Heart left ventricle (tissue), 16 donors: Measurements from ENCODE around the gene RAB5A. TPM values are rescaled to one million over a fixed set of nuclear protein-coding genes. Genes with fewer than 3 reads are reported as not detected.

Experiments
- ATAC-seq, 4 donors: fragments of 200-7000 bp; cut with Tn5 transposase; one replicate each; pipeline ENCODE4 v1.9.1; 2020 to 2022; ENCODE audit warnings: moderate library complexity in 4 of 4, mild to moderate bottlenecking in 3 of 4, moderate number of reproducible peaks in 1 of 4
- DNase-seq, 5 donors: peaks; one replicate each; pipeline ENCODE4 v3.0.0-alpha.2; 2020
- H3K27ac ChIP-seq, 12 donors: fragments of 200-600 bp; sonication (generic) in 4 of 12; one replicate each; pipeline versions ENCODE4 v1.5.0 to v1.8.0; 2016 to 2022; ENCODE audit warnings: mild to moderate bottlenecking in 2 of 12
- H3K27me3 ChIP-seq, 9 donors: fragments of 200-600 bp; sonication (generic) in 2 of 9; one replicate each; pipeline versions ENCODE4 v1.5.1 to v1.8.0; 2016 to 2022; ENCODE audit warnings: mild to moderate bottlenecking in 3 of 9
- H3K36me3 ChIP-seq, 9 donors: fragments of 200-600 bp; sonication (generic) in 2 of 9; one replicate each; pipeline versions ENCODE4 v1.5.0 to v1.8.0; 2018 to 2022; ENCODE audit warnings: mild to moderate bottlenecking in 2 of 9
- H3K4me1 ChIP-seq, 12 donors: fragments of 200-600 bp; sonication (generic) in 4 of 12; one replicate each; pipeline versions ENCODE4 v1.5.0 to v1.8.0; 2016 to 2022; ENCODE audit warnings: mild to moderate bottlenecking in 3 of 12
- H3K4me3 ChIP-seq, 12 donors: fragments of 200-600 bp; sonication (generic) in 4 of 12; one replicate each; pipeline versions ENCODE4 v1.5.0 to v1.8.0; 2017 to 2022; ENCODE audit warnings: mild to moderate bottlenecking in 9 of 12, moderate library complexity in 4 of 12
- H3K9me3 ChIP-seq, 12 donors: fragments of 200-600 bp; sonication (generic) in 4 of 12; one replicate each; pipeline versions ENCODE4 v1.5.0 to v1.8.0; 2016 to 2022; ENCODE audit warnings: mild to moderate bottlenecking in 1 of 12
- POLR2A ChIP-seq, 2 donors: fragments of 450-650 bp; IDR thresholded peaks; one replicate each; pipeline ENCODE4 v1.6.1; 2017; ENCODE audit warnings: antibody characterized with exemption in 2 of 2, mild to moderate bottlenecking in 2 of 2, moderate library complexity in 2 of 2
- WGBS, 4 donors: extraction: QIAGEN DNeasy Blood & Tissue Kit in 2 of 4; methylation state at CpG; one replicate each; pipeline versions ENCODE4 v1.1.5 to v1.1.7; 2013 to 2018; 5-methylcytosine and 5-hydroxymethylcytosine counted together
- intact Hi-C, 10 donors: fragments of 100-400 bp; cut with DNase I; formaldehyde crosslinking; loops; one replicate each; pipeline versions ENCODE4 v1.11.1 to v1.14.2; 2022
- polyA plus RNA-seq, 2 donors: library from polyadenylated mRNA; stranded (reverse); fragments of 200-250 nt; gene quantifications; one replicate each; pipeline ENCODE4 v1.2.3, GENCODE V29; 2013
- total RNA-seq, 9 donors: library from RNA; depleted of rRNA in 2 of 9; stranded (reverse); fragments of >200 nt in 2 of 9; fragmentation: NEBNext Ultra II Directional in 3 of 9; extraction: Animal tissue kit (Norgen Biotek cat#: 25700) in 3 of 9; gene quantifications; one replicate each; pipeline versions ENCODE4 v1.1.0 to v1.2.4, GENCODE V29; 2016 to 2023
- TF ChIP-seq, protein P1 (sequence below), 12 donors: fragments of 200-600 bp; sonication (generic) in 4 of 12; IDR thresholded peaks; one replicate each; pipeline versions ENCODE4 v1.5.0 to v1.8.0; 2018 to 2022; ENCODE audit warnings: antibody characterized with exemption in 12 of 12, mild to moderate bottlenecking in 5 of 12
- donor health status: ischemic (EF 13 %, LVEDD 7.1; RV severe dilation, severe dysfunction).
- donor health status: healthy with polysubstance abuse.
- donor health status: DM: no; HTN: yes; CAD: no.
- donor health status: DM: no; HTN: no; CAD: no.
- donor health status: ischemic (EF 25% LVEDD 6.9; RV normal size, moderate dysfunction).
- donor health status: ischemic (EF 25% LVEDD 5.7; RV mildly dilated, moderate dysfunction).
- donor health status: healthy.
- donor health status: DM: yes; HTN: yes; CAD: no.
- donor health status: ischemic (EF 35%, LVEDD 5.7; RV mildly dilated, moderate dysfunction).
- donor health status: nonischemic (EF 11% LVEDD 7.7; RV severe dilation, severe dysfunction).
- donor health status: DM: yes; HTN: yes; CAD: no.
- donor health status: PGD.
- donor health status: ischemic (EF 29% LVEDD 5.4; RV normal size, mild dysfunction).
- donor health status: nonischemic (EF 23%, LVEDD 6.1; RV moderate dilation, normal function).

The RAB5A gene
- total and polyA plus RNA-seq, 11 donors = 30.3 to 74.0 (median 61.4) TPM

DNA sequence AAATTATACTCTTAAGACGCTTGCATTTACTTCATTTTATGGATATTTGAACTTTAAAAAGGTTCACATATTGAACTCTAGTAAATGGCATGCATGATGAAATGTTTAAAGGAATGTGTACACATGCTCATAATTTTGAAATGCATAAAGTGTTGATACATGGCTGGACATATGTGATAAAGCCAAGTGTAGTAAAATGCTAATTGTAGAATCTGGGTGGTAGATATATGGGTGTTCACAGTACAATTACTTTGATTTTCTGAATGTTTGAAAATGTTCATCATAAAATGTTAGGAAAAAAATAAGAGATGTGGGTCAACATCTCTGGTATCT lies 8.6 kb upstream of the RAB5A start:
- H3K4me1 ChIP-seq = no peaks in the 10 kb centered on the region
- peaks cover 0 to 7% (median 0%) of the 10 kb centered on the region in 9 donors for H3K27me3 ChIP-seq
- H3K9me3 ChIP-seq = no peaks in the 10 kb centered on the region
- no peak for ATAC-seq
- intact Hi-C loops = no loop called here
- no peak for DNase-seq
- H3K4me3 ChIP-seq = no peak overlapping the region
- H3K27ac ChIP-seq = no peak overlapping the region
- TF ChIP-seq, protein P1, sequence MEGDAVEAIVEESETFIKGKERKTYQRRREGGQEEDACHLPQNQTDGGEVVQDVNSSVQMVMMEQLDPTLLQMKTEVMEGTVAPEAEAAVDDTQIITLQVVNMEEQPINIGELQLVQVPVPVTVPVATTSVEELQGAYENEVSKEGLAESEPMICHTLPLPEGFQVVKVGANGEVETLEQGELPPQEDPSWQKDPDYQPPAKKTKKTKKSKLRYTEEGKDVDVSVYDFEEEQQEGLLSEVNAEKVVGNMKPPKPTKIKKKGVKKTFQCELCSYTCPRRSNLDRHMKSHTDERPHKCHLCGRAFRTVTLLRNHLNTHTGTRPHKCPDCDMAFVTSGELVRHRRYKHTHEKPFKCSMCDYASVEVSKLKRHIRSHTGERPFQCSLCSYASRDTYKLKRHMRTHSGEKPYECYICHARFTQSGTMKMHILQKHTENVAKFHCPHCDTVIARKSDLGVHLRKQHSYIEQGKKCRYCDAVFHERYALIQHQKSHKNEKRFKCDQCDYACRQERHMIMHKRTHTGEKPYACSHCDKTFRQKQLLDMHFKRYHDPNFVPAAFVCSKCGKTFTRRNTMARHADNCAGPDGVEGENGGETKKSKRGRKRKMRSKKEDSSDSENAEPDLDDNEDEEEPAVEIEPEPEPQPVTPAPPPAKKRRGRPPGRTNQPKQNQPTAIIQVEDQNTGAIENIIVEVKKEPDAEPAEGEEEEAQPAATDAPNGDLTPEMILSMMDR (IDR thresholded peaks at IDR 0.05) = no peak
- TF ChIP-seq POLR2A (IDR thresholded peaks at IDR 0.05) = no peak
- H3K36me3 ChIP-seq = no peaks in the 10 kb centered on the region
- WGBS, 4 donors = 88 to 94% (median 91%) methylated on average over 1 of the region's 1 CpG

DNA sequence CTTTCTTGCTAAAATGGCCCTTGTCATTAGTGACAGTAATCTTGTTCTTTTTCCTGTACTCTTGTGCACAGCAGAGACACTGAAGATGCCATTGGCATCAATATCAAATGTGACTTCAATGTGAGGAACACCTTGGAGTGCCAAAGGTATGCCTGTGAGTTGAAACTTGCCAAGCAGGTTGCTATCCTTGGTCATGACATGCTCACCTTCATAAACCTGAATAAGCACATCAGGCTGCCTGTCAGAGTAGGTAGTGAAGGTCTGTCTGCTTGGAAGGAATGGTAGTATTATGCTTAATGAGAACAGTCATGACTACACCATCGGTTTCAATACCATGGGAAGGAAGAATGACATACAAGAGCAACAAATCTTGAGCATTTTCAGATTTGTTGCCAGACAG lies 6.3 kb upstream of the RAB5A start:
- no peak for TF ChIP-seq POLR2A (IDR thresholded peaks at IDR 0.05)
- TF ChIP-seq, protein P1 (IDR thresholded peaks at IDR 0.05) = no peak
- Histone ChIP-seq H3K27me3 (no peaks in the 10 kb centered on the region), H3K27ac (no peak overlapping the region), H3K4me1 (peaks cover 0 to under 1% (median 0%) of the 10 kb centered on the region in 12 donors), H3K36me3 (no peaks in the 10 kb centered on the region), H3K4me3 (no peak overlapping the region), H3K9me3 (no peaks in the 10 kb centered on the region)
- DNase-seq (no peak), ATAC-seq (no peak)
- intact Hi-C loops = loop anchor here in 5 of 10 donors (5.0 to 10.0 kb wide), 3 partner anchors 48 to 244 kb away; partner anchors contain the start of gene SGO1 (in 3 of the 5)
- 50 to 95% (median 68%) methylated on average over 1 of the region's 1 CpG for WGBS, 4 donors

DNA sequence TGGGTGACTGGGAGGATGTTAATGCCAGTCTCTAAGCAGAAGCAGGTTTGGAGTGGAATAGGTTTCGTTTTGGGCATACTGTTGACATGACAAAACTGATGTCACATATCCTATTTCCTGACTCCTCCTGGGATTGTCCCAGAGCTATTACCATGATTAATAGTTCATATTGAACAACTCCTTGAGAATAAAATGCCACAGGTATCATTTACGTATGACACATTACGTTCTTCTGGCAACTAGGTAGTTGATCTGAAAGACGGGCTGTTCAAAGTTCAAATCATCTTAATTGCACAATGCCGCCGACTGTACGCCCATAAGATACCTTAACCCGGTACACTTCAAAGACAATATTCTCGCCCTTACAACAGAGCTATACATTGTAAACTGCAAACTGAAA lies 1.4 kb upstream of the RAB5A start:
- WGBS, 4 donors = 95 to 97% (median 96%) methylated on average over 9 of the region's 9 CpGs
- Histone ChIP-seq H3K27me3 (no peaks in the 10 kb centered on the region), H3K9me3 (no peaks in the 10 kb centered on the region), H3K36me3 (peaks cover 0 to 7% (median 0%) of the 10 kb centered on the region in 9 donors), H3K4me3 (peak overlapping the region in 1 of 12 donors; percentile 84), H3K4me1 (peaks cover 7 to 31% (median 23%) of the 10 kb centered on the region in 12 donors), H3K27ac (no peak overlapping the region)
- no peak for DNase-seq
- TF ChIP-seq POLR2A (IDR thresholded peaks at IDR 0.05) = no peak
- TF ChIP-seq, protein P1 (IDR thresholded peaks at IDR 0.05) = no peak
- ATAC-seq = no peak
- intact Hi-C loops = loop anchor here in 9 of 10 donors (5.0 to 10.0 kb wide), 6 partner anchors 58 to 242 kb away; partner anchors contain the start of genes SGO1 (in 4 of the 9) and KAT2B (in 2 of the 9)

DNA sequence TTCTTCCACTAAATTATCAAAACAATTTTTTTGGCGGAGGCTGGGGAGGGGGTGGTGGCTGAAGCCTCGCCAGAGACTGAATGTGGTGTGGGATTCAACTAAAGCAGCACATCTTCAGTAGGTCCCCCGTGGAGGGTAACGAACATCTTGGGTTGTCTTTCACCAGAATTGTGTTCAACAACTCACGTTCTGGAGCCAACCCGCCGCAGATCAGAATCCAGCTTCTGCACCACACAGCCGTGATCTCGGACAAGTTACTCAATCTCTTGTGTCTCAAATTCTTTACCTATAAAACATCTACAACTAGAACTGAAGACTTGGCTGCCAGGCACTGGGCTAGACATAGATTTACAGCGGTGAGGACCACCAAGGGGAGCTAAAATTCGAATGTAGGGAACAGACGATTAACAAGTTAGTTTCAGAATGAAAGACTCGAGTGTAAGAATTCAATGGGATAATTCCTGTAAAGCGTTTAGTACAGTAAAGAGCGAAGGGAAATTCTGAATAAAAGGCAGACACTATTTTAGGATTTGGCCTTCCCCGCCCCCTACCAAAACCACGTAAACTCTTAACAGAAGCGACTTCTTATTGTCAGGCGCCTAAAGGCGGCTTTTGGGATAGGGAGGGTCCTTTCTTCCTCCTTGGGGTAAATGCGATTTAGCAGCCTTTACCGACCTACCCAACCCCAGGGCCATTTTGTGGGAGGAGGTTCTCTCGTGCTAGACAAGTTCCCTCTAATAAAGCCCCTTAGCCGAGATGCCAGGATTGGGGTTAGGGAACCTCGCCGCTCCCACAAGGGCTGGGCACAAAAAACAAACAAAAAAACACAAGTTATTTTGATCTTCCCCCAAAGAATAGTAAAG lies 697 bp upstream of the RAB5A start:
- DNase-seq = peak in 2 of 5 donors; percentile 7 to 29
- 40 to 46% (median 45%) methylated on average over 26 of the region's 26 CpGs for WGBS, 4 donors
- H3K9me3 ChIP-seq = no peaks in the 10 kb centered on the region
- peaks cover 7 to 38% (median 25%) of the 10 kb centered on the region in 12 donors for H3K4me1 ChIP-seq
- intact Hi-C loops = loop anchor here in 9 of 10 donors (2.0 to 10.0 kb wide), 9 partner anchors 59 to 241 kb away; partner anchors contain the start of genes SGO1 (in 5 of the 9) and KAT2B (in 4 of the 9)
- peaks cover 0 to 14% (median 6%) of the 10 kb centered on the region in 9 donors for H3K36me3 ChIP-seq
- peak overlapping the region; percentile 65 to 99 (median 90) for H3K4me3 ChIP-seq
- TF ChIP-seq, protein P1 (IDR thresholded peaks at IDR 0.05) = no peak
- no peak for TF ChIP-seq POLR2A (IDR thresholded peaks at IDR 0.05)
- H3K27me3 ChIP-seq = no peaks in the 10 kb centered on the region
- peak; percentile 1 to 15 (median 6) for ATAC-seq
- H3K27ac ChIP-seq = peak overlapping the region; percentile 93 to 99 (median 98)
